GM12878 (cell line): ENCODE measurements around the gene VSTM4. TPM values are rescaled to one million over a fixed set of nuclear protein-coding genes. Genes with fewer than 3 reads are reported as not detected.

Experiments used
- ATAC-seq: fragments of 200-7000 bp; cut with Tn5 transposase; 3 replicates; pipeline ENCODE4 v1.9.1; 2020; ENCODE audit warnings: mild to moderate bottlenecking, moderate library complexity
- BruUV-seq: library from RNA; stranded (reverse); fragments of 400-500 nt; replicated peaks from 2 replicates; lab custom pipeline; 2021; lab: Mats Ljungman, UMichigan
- CTCF ChIA-PET: fragments of 300-600 bp; sonication (Branson Sonifier 250); formaldehyde crosslinking; extraction: SDS; loops from one replicate; lab custom pipeline; 2021; ENCODE audit warnings: inconsistent platforms; lab: Yijun Ruan, JAX
- POLR2A ChIA-PET: fragments of 350-600 bp; formaldehyde crosslinking; extraction: SDS; loops from one replicate; lab custom pipeline; 2021; ENCODE audit warnings: inconsistent platforms; lab: Charles Lee
- RAD21 ChIA-PET: fragments of 300-600 bp; sonication (Branson Sonifier 250); formaldehyde crosslinking; loops from one replicate; lab custom pipeline; 2023; ENCODE audit warnings: antibody characterized with exemption; ENCODE audit not compliant: unreplicated experiment; lab: Charles Lee
- SMC1A ChIA-PET: fragments of 300-600 bp; sonication (Branson Sonifier 250); formaldehyde crosslinking; loops from one replicate; lab custom pipeline; 2023; ENCODE audit not compliant: unreplicated experiment, uncharacterized antibody; lab: Charles Lee
- DNase-seq: peaks from one replicate; pipeline ENCODE4 v3.0.0-alpha.2; 2011; ENCODE audit warnings: low read depth, low spot score
- FAIRE-seq: peaks from 3 replicates; lab custom pipeline; 2011; peaks lifted over from hg19 to GRCh38; lab: Jason Lieb, UNC
- H2AFZ ChIP-seq: 2 replicates; pipeline ENCODE4 v1.6.0; 2011; ENCODE audit warnings: low read depth, low read length, control low read depth; ENCODE audit not compliant: control insufficient read depth
- H3K27ac ChIP-seq: 2 replicates; pipeline ENCODE4 v1.5.1; 2011; ENCODE audit warnings: control low read depth; ENCODE audit not compliant: control insufficient read depth, insufficient read depth
- H3K27me3 ChIP-seq, 2 experiments: replicated peaks in 1 of 2; 2 replicates each; pipeline versions ENCODE4 v1.6.0 to v1.6.1; 2011; ENCODE audit warnings: low read length in 1 of 2; ENCODE audit not compliant: control insufficient read depth in 2 of 2, insufficient read depth in 2 of 2
- H3K36me3 ChIP-seq, 2 experiments: 2 replicates each; pipeline ENCODE4 v1.5.1; 2011; ENCODE audit warnings: low read length in 1 of 2; ENCODE audit not compliant: control insufficient read depth in 2 of 2, insufficient read depth in 2 of 2
- H3K4me1 ChIP-seq: 2 replicates; pipeline ENCODE4 v1.6.1; 2011; ENCODE audit warnings: mild to moderate bottlenecking, low read length, moderate library complexity, mixed read lengths; ENCODE audit not compliant: control insufficient read depth, insufficient read depth
- H3K4me2 ChIP-seq: 2 replicates; pipeline ENCODE4 v1.6.0; 2011; ENCODE audit warnings: control low read depth; ENCODE audit not compliant: control insufficient read depth, insufficient read depth
- H3K4me3 ChIP-seq: fragments of 200-600 bp; sonication (generic); 2 replicates; pipeline ENCODE4 v1.5.1; 2016
- H3K79me2 ChIP-seq: 2 replicates; pipeline ENCODE4 v1.6.0; 2011; ENCODE audit warnings: low read length; ENCODE audit not compliant: control insufficient read depth, insufficient read depth
- H3K9ac ChIP-seq: 2 replicates; pipeline ENCODE4 v1.8.0; 2011; ENCODE audit warnings: low read length, control low read depth, mixed read lengths; ENCODE audit not compliant: control insufficient read depth, insufficient read depth
- H3K9me3 ChIP-seq: replicated peaks from 3 replicates; pipeline ENCODE4 v1.5.1; 2011; ENCODE audit warnings: mild to moderate bottlenecking, low read length; ENCODE audit not compliant: control insufficient read depth, insufficient read depth
- H4K20me1 ChIP-seq: 2 replicates; pipeline ENCODE4 v1.6.0; 2011; ENCODE audit not compliant: control insufficient read depth, insufficient read depth
- BMI1 ChIP-seq: fragments of 450-650 bp; IDR thresholded peaks from 2 replicates; pipeline ENCODE4 v1.6.1; 2016; ENCODE audit warnings: mild to moderate bottlenecking, moderate library complexity, borderline replicate concordance
- BRCA1 ChIP-seq: IDR thresholded peaks from 2 replicates; pipeline ENCODE4 v1.6.1; 2011; ENCODE audit warnings: low read depth, low read length, improper control_type of control experiment
- E2F4 ChIP-seq: IDR thresholded peaks from 2 replicates; pipeline ENCODE4 v1.6.1; 2012; ENCODE audit warnings: low read depth, low read length, improper control_type of control experiment
- EED ChIP-seq: sonication (generic); IDR thresholded peaks from 2 replicates; pipeline ENCODE4 v1.6.1; 2016; ENCODE audit warnings: antibody characterized with exemption, low read depth
- HDGF ChIP-seq: fragments of 450-650 bp; IDR thresholded peaks from 2 replicates; pipeline ENCODE4 v1.6.1; 2016; ENCODE audit warnings: antibody characterized with exemption
- JUNB ChIP-seq: IDR thresholded peaks from 2 replicates; pipeline ENCODE4 v1.6.1; 2016; ENCODE audit warnings: antibody characterized with exemption, mild to moderate bottlenecking
- NR2C1 ChIP-seq: fragments of 450-650 bp; IDR thresholded peaks from 2 replicates; pipeline ENCODE4 v1.6.1; 2017; ENCODE audit warnings: antibody characterized with exemption, mild to moderate bottlenecking, moderate library complexity
- TAF1 ChIP-seq: IDR thresholded peaks from 2 replicates; pipeline ENCODE4 v1.6.1; 2011; ENCODE audit warnings: mild to moderate bottlenecking, low read depth, low read length, borderline replicate concordance
- TCF7 ChIP-seq: IDR thresholded peaks from 2 replicates; pipeline ENCODE4 v1.6.1; 2014; ENCODE audit warnings: antibody characterized with exemption, borderline replicate concordance
- ZSCAN29 ChIP-seq: fragments of 450-650 bp; IDR thresholded peaks from 2 replicates; pipeline ENCODE4 v1.6.1; 2017; ENCODE audit warnings: mild to moderate bottlenecking, moderate library complexity
- WGBS: methylation state at CpG from one replicate; pipeline ENCODE4 v1.1.6; 2016; ENCODE audit warnings: low lambda C conversion rate; ENCODE audit not compliant: insufficient replicate concordance, insufficient coverage; ENCODE audit errors: missing lambda C conversion rate; 5-methylcytosine and 5-hydroxymethylcytosine counted together
- in situ Hi-C: fragments of 300-500 bp; cut with MboI; formaldehyde crosslinking; loops from 9 replicates; pipeline ENCODE4 v1.14.3; 2018; ENCODE audit warnings: mixed read lengths
- intact Hi-C: fragments of 100-400 bp; cut with micrococcal nuclease; formaldehyde crosslinking; loops from one replicate; pipeline ENCODE4 v1.14.2; 2022; ENCODE audit not compliant: unreplicated experiment
- polyA plus RNA-seq, 11 experiments: library from polyadenylated mRNA; depleted of rRNA in 4 of 11; unstranded in 6 of 11; stranded (reverse) in 5 of 11; fragments of >200 nt; fragmentation: Nextera tagmentation in 4 of 11; fragmentation: Illumina TruSeq in 1 of 11; extraction: Ambion mirVana in 4 of 11; extraction: Trizol in 1 of 11; gene quantifications; 1 replicate in 1 of 11; 2 replicates in 10 of 11; pipeline versions ENCODE4 v1.2.1 to v1.2.3, GENCODE V29; 2011 to 2016; ENCODE audit warnings: inconsistent platforms in 2 of 11, missing spikeins in 2 of 11, low read depth in 1 of 11
- total RNA-seq, 4 experiments: library from RNA; depleted of rRNA in 3 of 4; stranded (reverse); fragments of >200 nt in 3 of 4; fragmentation: Illumina TruSeq in 1 of 4; extraction: Trizol in 1 of 4; gene quantifications; 2 replicates each; pipeline versions ENCODE4 v1.2.1 to v1.2.3, GENCODE V29; 2013 to 2021

VSTM4 gene
- total and polyA plus RNA-seq, 10 of the 15 experiments (the other 5 are each of a cell fraction or from before 2014, with no cell fraction given): 0.01 to 0.14 (median 0.02) TPM; not detected in 7

DNA sequence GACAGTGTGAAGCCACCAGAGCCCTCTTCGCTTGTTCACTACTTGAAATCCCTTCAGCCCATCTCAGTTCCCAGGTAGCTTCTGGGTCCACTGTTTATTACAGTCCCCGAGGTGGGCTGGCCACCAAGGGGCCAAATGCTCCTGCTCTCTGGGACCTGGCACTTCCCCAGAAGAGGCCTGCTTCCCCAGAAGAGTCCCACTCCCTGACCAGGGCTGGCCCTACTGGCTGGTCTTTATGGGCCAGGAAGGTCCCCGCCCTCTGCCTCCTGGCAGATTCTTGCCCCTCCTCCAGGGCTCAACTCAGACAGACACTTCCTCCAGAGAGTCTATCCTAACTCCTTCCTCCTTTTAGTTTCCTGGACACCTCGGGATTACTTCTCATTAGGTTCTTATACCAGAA is 105.0 kb downstream of the VSTM4 start:
- DNase-seq: no peak
- POLR2A ChIA-PET: no interaction called here
- RAD21 ChIA-PET: interaction anchor here (1.0 kb wide), 1 partner anchor 71 kb away, joined by 3 read pairs; no protein-coding TSS in a partner anchor
- CTCF ChIA-PET: no interaction called here
- Histone ChIP-seq H3K9me3 (no peaks in the 10 kb centered on the region), H3K36me3 (no peaks in the 10 kb centered on the region), H3K27ac (no peak overlapping the region), H4K20me1 (no peaks in the 10 kb centered on the region), H3K4me3 (no peak overlapping the region), H3K9ac (no peak overlapping the region)
- in situ Hi-C loops: no loop called here
- 11% methylated on average over 4 of the region's 4 CpGs for WGBS
- no peak for TF ChIP-seq NR2C1
- TF ChIP-seq E2F4: no peak
- TF ChIP-seq BRCA1: no peak
- no peak for TF ChIP-seq ZSCAN29
- TF ChIP-seq TAF1: no peak
- TF ChIP-seq BMI1: no peak
- no peak for TF ChIP-seq TCF7
- TF ChIP-seq HDGF: no peak
- no peak for TF ChIP-seq EED
- TF ChIP-seq JUNB: no peak
- TF ChIP-seq, all 136 proteins: peak for 0
- H3K79me2 ChIP-seq: no peaks in the 10 kb centered on the region
- no peaks in the 10 kb centered on the region for H3K4me1 ChIP-seq
- BruUV-seq: no TSS peak
- no peak overlapping the region for H3K4me2 ChIP-seq
- SMC1A ChIA-PET: interaction anchor here (0.7 kb wide), 1 partner anchor 208 kb away, joined by 3 read pairs; no protein-coding TSS in a partner anchor
- ATAC-seq (no peak), FAIRE-seq (no peak)
- intact Hi-C loops: no loop called here
- H2AFZ ChIP-seq: no peak overlapping the region
- no peaks in the 10 kb centered on the region for H3K27me3 ChIP-seq
